DMS79 (cell line): ENCODE measurements around the gene ALPK1.
"Not testable (repeated sequence)": the region's sequence is repeated elsewhere in the genome, so short reads cannot be mapped to it uniquely, and the experiment has no call there.

Experiments used
- DNase-seq: peaks from one replicate; lab custom pipeline; 2025; lab: John Stamatoyannopoulos, UW

The ALPK1 gene

DNA sequence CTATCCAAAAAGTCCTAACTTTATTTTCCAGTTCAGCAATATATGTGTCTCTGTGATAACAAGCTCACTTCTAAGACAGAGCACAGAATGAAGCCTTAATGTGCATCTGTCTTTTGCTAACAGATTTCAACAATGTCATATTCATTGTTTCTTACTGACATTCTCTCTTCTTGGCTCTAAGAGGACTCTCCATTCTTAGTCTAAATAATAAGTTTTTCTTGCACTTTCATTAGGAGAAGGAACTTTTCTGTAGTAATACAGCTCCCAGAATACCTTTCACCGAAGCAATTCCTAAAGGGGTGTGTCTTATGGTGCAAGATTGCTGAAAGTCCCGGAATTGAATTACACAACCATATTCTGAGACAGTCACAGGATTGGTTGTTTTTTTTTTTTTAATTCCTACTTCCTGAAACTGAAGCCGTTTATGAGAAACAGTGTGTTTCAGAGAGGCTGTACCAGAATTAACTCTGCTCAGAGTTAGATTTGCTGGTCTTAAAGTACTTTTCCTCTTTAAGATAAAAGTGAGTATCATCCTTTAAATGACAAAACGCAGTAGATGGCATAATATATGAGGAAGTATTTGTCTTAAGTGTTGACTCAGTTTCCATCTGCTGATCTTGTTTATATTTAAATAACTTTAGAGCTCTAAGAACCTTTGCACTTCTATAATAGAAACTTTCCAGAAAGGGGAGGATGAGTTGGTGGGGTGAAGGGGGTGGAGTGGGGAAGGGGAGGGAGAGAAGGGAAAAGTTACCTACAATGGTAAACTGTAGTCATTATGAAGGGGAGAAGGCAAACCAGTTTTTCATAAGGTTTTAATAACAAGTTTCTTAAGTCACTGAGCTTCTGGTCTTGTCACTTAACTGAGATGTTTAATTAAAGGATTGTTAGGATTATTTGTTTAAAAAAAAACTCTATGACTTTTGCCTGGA lies at the start of gene ALPK1:
ALPK1 (plus strand) TSS at position 421 of the 932 bp plus-strand sequence.
- no peak for DNase-seq

DNA sequence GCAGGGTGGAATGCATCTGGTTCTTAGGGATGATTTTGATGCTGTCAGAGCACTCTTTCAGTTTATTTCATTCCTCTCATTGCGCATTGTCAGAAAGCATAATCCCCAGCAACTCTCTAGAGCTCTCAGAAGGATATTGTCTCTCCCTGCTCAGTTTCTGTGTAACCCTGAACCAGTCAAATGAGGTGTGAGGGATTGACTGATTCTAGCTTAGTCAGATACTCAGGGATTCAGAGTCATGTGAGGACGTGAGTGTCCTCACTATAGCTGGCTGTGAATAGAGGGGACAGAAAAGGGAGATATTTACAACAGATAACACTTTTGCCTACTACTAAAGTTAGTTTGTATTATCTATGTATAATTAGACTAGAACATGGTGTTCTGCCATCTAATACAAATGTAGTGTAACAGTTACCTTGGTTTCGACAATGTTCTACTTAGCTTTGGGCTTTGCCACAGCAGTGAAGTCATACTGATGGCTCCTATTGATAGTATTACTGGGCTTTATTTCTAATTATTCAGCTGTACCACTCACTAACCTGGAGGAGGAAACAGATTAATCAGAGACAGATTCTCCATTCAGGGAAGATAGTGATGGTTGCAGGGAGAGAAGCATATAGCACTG lies 46.0 kb upstream of the ALPK1 start:
- DNase-seq, result no peak

DNA sequence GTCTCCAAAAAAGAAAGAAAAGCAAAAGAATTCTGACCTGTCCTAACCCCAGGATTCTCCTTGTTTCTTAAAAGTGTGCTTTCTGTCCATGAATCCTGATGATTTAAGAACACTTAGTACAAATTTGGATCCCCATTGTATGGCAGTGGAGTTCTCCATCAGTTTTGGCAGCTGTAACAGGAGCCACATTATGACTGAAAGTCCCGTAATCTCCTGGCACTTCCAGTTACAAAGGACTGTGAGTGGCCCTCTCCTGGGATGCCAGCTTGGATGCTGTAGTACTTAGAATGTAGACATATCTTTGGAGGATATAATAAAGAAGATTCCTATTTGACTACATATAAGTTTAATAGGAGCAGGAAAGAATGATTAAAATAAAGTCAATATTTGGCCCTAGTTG lies 44.9 kb upstream of the ALPK1 start:
- DNase-seq, result no peak

GRCh38 chr4:112253382-112254000 lies 43.7 kb upstream of the ALPK1 start:
- no peak for DNase-seq

DNA sequence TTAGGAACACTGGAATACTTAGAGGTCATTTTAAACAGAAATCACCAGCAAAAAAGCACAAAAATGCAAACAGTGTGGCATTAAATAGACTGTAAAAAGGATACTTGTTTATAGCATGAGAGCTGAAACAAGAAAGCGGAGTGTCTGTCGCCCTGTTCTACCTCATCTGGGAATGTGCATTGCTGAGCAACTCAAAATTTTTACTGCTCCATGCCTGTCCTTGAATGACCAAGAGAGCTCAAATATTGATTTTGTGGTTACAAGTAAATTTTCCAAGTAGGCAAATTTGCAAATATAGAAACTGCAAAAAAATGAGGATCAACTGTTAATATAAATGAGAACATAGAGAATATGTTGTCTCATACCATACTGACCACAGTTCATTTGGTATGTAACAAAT lies 40.1 kb upstream of the ALPK1 start:
- no peak for DNase-seq

- no peak for DNase-seq
These were observed 30.3 kb upstream of the ALPK1 start for GRCh38 chr4:112266823-112267222.

GRCh38 chr4:112270051-112270450 lies 27.1 kb upstream of the ALPK1 start:
- DNase-seq, result no peak

GRCh38 chr4:112270640-112271421 lies 26.3 kb upstream of the ALPK1 start:
- no peak for DNase-seq

- DNase-seq, result no peak
These were observed 24.9 kb upstream of the ALPK1 start for GRCh38 chr4:112272292-112272691.

DNA sequence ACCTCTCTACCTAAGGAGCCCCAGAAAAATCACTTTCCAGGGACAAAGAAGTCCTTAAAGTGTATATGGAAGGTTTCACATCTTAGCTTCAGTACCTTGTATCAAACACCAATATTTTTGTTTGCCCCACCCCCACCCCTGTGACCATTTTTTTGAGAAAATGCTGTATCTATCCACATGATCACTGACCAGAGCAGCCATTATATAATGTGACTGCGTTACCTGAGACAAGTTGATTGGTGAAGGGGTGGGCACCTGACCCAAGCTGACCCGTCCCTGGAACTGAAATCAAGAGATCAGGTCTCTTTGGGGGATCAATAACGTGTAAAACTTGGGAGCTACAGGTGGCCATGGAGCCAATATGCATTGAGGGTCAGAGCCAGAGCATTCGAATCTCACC lies 22.2 kb upstream of the ALPK1 start:
- DNase-seq, result no peak

GRCh38 chr4:112276113-112276512 lies 21.1 kb upstream of the ALPK1 start:
- no peak for DNase-seq

GRCh38 chr4:112277220-112277619 lies 19.9 kb upstream of the ALPK1 start:
- no peak for DNase-seq

- DNase-seq, result no peak
These were observed 19.3 kb upstream of the ALPK1 start for GRCh38 chr4:112277705-112278448.

- DNase-seq, result no peak
These were observed 17.9 kb upstream of the ALPK1 start for GRCh38 chr4:112279025-112279881.

- no peak for DNase-seq
These were observed 17.3 kb upstream of the ALPK1 start for GRCh38 chr4:112279882-112280315.

DNA sequence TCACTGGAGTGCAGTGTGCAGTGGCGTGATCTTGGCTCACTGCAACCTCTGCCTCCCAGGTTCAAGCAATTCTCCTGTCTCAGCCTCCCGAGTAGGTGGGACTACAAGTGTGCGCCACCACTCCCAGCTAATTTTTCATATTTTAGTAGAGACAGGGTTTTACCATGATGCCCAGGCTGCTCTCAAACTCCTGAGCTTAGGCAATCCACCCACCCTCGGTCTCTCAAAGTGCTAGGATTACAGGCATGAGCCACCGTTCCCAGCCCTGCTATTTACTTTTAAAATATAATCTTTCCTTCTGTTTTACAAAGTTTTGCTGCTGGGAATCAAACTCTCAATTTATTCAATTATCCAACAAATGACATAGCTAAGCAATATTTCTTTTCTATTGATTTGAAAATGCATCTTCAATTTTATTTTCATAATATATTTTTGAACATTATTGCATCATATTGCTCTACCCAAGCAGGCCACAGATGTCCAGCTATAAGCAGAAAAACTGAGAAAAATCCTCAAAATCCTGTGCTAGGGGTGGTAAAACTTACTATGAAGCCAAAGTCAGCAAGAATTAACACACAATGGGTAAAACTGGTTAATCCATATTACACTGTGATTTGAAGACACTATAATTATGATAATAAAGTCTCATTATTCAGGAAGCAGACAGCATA lies 16.6 kb upstream of the ALPK1 start:
- no peak for DNase-seq

DNA sequence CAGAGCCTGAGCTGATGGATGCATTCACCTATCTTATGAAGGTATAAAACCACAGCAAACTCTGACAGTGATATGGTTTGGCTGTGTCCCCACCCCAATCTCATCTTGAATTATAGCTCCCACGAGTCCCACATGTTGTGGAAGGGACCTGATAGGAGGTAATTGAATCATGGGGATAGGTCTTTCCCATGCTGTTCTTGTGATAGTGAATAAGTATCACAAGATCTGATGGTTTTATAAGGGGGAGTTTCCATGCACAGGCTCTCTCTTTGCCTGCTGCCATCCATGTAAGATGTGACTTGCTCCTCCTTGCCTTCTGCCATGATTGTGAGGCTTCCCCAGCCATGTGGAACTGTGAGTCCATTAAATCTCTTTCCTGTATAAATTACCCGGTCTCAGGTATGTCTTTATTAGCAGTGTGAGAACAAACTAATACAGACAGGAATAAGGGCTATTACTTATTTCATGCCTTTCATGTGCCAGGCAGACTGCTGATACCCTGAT lies 15.2 kb upstream of the ALPK1 start:
- DNase-seq, result not testable (repeated sequence)

GRCh38 chr4:112282860-112283667 lies 14.1 kb upstream of the ALPK1 start:
- no peak for DNase-seq

DNA sequence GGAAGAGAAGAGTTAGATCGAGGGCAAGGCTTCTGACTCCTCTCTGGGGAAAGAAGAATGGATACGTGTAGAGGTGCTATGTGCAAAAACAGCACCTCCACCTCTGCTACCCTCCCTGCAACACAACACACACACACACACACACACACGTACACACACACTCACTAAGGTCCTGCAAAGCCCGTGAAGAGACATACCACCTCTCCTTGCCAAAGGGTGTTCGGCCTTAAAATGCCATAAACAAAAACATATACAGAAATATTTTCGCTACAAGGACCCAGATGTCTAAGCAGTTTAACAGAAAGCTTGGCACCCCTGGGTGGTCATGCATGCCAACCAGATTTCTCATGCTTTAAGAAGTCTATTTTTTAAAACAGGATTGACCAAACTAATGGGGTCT lies 13.0 kb upstream of the ALPK1 start:
- no peak for DNase-seq
